Activated CD8-positive, alpha-beta memory T cell treated with anti-CD3 and anti-CD28 coated beads, Interleukin-2, amount 50 U/mL, for 24 hours (primary cell): ENCODE results near the gene TRIM51G.
"Not testable (repeated sequence)": the region's sequence is repeated elsewhere in the genome, so short reads cannot be mapped to it uniquely, and the experiment has no call there.

Experiments used
- DNase-seq: peaks from one replicate; pipeline ENCODE4 v3.0.0-alpha.2; 2020; ENCODE audit errors: extremely low read depth

Gene TRIM51G, protein sequence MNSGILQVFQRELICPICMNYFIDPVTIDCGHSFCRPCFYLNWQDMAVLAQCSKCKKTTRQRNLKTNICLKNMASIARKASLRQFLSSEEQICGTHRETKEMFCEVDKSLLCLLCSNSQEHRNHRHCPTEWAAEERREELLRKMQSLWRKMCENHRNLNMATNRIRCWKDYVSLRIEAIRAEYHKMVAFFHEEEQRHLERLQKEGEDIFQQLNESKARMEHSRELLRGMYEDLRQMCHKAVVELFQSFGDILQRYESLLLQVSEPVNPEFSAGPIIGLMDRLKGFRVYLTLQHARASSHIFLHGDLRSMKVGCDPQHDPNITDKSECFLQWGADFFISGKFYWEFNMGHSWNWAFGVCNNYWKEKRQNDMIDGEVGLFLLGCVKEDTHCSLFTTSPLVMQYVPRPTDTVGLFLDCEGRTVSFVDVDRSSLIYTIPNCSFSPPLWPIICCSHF

DNA sequence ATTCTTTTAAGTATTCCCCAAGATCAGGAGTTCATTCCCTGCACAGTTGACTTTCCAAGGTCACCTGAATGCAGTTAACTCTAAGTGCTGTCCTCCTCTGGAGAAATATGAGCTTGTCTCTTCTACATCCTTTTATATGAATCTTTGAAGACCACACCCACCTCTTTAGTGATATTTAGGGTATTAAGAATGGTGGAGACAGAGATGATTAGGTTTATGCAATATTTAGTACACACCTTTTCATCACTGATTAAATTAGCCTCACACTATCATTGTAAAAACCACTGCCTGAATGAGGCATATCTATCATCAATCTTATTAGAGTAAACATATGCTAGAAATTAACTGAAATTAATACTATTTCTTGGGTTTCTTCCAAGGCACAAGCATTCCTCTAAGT lies at the start of gene TRIM51G:
Gene TRIM51G (minus strand): TSS at position 101 of the 400 bp plus-strand sequence. CDS start 2,190 bp downstream, outside the sequence.
- not testable (repeated sequence) for DNase-seq

GRCh38 chr11:49028523-49028922 lies 44.8 kb upstream of the TRIM51G start, which contains the start of gene TRIM49B:
Gene TRIM49B (plus strand): TSS chr11:49028823. CDS start chr11:49031600, 2,777 bp downstream.
- not testable (repeated sequence) for DNase-seq

DNA sequence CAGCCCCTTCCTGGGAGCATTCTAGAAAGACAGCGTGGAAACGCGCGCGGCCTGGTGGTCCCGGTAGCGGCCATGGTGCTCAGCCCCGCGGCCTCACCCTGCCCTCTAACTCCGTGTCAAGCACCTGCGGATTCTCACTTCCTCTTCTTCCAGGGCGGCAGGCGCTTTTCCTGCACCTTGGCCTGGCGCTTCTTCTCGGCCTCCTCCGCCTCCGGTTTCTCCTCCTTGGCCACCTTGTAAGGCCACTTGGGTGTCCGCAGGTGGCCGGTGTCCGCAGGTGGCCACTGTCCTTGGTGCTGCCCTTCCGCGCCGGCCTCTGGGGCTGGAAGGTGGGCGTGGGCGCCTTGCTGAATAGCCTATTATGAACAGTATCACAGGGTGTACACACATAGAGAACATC lies 15.1 kb downstream of the TRIM51G start:
- DNase-seq = not testable (repeated sequence)

- DNase-seq = not testable (repeated sequence)
Observed at GRCh38 chr11:48955315-48956049, 28.2 kb downstream of the TRIM51G start.

- DNase-seq = not testable (repeated sequence)
Observed at GRCh38 chr11:48945796-48946195, 37.9 kb downstream of the TRIM51G start.
